Astrocyte (in vitro differentiated cells and primary cell): Measurements from ENCODE around the gene SIPA1.

Experiments
- CTCF ChIP-seq: IDR thresholded peaks from 2 replicates; pipeline ENCODE4 v1.5.1; 2011; ENCODE audit warnings: low read depth, mild to moderate bottlenecking, inconsistent platforms, low read length, moderate library complexity; ENCODE audit not compliant: insufficient read depth
- EZH2 ChIP-seq: IDR thresholded peaks from 2 replicates; pipeline ENCODE4 v1.6.1; 2012; ENCODE audit warnings: mild to moderate bottlenecking, low read length, inconsistent platforms; ENCODE audit not compliant: insufficient read depth

GRCh38 chr11:65648997-65649493, 11.1 kb downstream of the SIPA1 start:
- TF ChIP-seq CTCF (no peak), EZH2 (no peak)
